HCT116 (cell line): Measurements from ENCODE around the gene ATP6V1B1.

Source experiments
- EZH2 ChIP-seq: fragments of 200-600 bp; sonication (generic); IDR thresholded peaks from 2 replicates; pipeline ENCODE4 v1.6.1; 2017; ENCODE audit warnings: antibody characterized with exemption, mixed run types
- FOSL1 ChIP-seq: IDR thresholded peaks from 2 replicates; pipeline ENCODE4 v1.6.1; 2012; ENCODE audit warnings: low read depth
- POLR2A ChIP-seq: IDR thresholded peaks from 2 replicates; pipeline ENCODE4 v1.7.0; 2011; ENCODE audit warnings: borderline replicate concordance; ENCODE audit not compliant: insufficient read depth, insufficient read length; ENCODE audit errors: extremely low read depth
- RAD21 ChIP-seq: IDR thresholded peaks from 2 replicates; pipeline ENCODE4 v1.6.1; 2012; ENCODE audit warnings: low read depth, mild to moderate bottlenecking
- TF ChIP-seq, protein P1 (sequence below): IDR thresholded peaks from 2 replicates; pipeline ENCODE4 v1.6.1; 2012
- TF ChIP-seq, protein P2 (sequence below), 3 experiments: fragments of 200-600 bp in 1 of 3; sonication (generic) in 1 of 3; IDR thresholded peaks in 2 of 3; conservative IDR thresholded peaks in 1 of 3; 2 replicates each; pipeline ENCODE4 v1.5.1; 2012 to 2017; ENCODE audit warnings: low read depth in 2 of 3, low read length in 2 of 3, antibody characterized with exemption in 1 of 3, borderline replicate concordance in 1 of 3, control low read depth in 1 of 3, mild to moderate bottlenecking in 1 of 3, mixed read lengths in 1 of 3, mixed run types in 1 of 3, moderate library complexity in 1 of 3; ENCODE audit not compliant: insufficient read depth in 1 of 3
- TF ChIP-seq, protein P3 (sequence below): IDR thresholded peaks from 2 replicates; pipeline ENCODE4 v1.6.1; 2011; ENCODE audit warnings: mild to moderate bottlenecking, low read length, moderate library complexity; ENCODE audit not compliant: insufficient replicate concordance; ENCODE audit errors: extremely low read depth
- TF ChIP-seq, protein P4 (sequence below): IDR thresholded peaks from 2 replicates; pipeline ENCODE4 v1.6.1; 2012

DNA sequence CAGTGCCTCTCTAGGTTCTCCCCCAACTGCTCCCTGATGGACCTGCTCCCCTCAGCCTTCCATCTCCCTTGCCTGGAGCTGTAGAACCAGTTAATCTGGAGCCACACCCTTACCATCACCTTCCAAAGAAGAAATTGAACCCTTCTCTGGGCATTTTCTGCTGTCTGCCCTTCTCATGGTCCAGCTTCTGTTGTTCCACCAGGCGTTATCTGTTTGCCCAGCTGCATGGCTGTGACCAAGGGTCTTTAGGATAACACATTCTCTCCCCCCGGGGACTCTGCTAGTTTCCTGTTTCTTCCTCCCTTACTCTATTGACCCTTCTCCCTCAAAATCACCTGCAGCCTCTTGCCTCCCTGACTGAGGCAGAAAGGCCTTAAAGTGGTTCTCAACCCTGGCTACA is 39.5 kb downstream of the ATP6V1B1 start:
- TF ChIP-seq RAD21 (no peak), POLR2A (no peak), EZH2 (no peak), FOSL1 (no peak)
- TF ChIP-seq, protein P1, sequence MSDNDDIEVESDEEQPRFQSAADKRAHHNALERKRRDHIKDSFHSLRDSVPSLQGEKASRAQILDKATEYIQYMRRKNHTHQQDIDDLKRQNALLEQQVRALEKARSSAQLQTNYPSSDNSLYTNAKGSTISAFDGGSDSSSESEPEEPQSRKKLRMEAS = no peak
- TF ChIP-seq, protein P2, sequence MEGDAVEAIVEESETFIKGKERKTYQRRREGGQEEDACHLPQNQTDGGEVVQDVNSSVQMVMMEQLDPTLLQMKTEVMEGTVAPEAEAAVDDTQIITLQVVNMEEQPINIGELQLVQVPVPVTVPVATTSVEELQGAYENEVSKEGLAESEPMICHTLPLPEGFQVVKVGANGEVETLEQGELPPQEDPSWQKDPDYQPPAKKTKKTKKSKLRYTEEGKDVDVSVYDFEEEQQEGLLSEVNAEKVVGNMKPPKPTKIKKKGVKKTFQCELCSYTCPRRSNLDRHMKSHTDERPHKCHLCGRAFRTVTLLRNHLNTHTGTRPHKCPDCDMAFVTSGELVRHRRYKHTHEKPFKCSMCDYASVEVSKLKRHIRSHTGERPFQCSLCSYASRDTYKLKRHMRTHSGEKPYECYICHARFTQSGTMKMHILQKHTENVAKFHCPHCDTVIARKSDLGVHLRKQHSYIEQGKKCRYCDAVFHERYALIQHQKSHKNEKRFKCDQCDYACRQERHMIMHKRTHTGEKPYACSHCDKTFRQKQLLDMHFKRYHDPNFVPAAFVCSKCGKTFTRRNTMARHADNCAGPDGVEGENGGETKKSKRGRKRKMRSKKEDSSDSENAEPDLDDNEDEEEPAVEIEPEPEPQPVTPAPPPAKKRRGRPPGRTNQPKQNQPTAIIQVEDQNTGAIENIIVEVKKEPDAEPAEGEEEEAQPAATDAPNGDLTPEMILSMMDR (IDR thresholded peaks at IDR 0.05 in 2 of 3, conservative IDR thresholded peaks at IDR 0.05 in 1 of 3; ENCODE audit: borderline replicate concordance in 1 of 3, insufficient read depth in 1 of 3, low read depth in 2 of 3, low read length in 2 of 3) = no peak
- TF ChIP-seq, protein P3, sequence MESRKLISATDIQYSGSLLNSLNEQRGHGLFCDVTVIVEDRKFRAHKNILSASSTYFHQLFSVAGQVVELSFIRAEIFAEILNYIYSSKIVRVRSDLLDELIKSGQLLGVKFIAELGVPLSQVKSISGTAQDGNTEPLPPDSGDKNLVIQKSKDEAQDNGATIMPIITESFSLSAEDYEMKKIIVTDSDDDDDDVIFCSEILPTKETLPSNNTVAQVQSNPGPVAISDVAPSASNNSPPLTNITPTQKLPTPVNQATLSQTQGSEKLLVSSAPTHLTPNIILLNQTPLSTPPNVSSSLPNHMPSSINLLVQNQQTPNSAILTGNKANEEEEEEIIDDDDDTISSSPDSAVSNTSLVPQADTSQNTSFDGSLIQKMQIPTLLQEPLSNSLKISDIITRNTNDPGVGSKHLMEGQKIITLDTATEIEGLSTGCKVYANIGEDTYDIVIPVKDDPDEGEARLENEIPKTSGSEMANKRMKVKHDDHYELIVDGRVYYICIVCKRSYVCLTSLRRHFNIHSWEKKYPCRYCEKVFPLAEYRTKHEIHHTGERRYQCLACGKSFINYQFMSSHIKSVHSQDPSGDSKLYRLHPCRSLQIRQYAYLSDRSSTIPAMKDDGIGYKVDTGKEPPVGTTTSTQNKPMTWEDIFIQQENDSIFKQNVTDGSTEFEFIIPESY = no peak
- TF ChIP-seq, protein P4, sequence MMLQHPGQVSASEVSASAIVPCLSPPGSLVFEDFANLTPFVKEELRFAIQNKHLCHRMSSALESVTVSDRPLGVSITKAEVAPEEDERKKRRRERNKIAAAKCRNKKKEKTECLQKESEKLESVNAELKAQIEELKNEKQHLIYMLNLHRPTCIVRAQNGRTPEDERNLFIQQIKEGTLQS = no peak
